HepG2 (cell line): ENCODE results near the gene SIMC1.

Source experiments
- KAT7 ChIP-seq: IDR thresholded peaks from 2 replicates; pipeline ENCODE4 v1.6.1; 2018; ENCODE audit warnings: borderline replicate concordance, missing compliant biosample characterization
- LCORL ChIP-seq, 2 experiments: fragments of 450-650 bp in 1 of 2; sonication (generic) in 1 of 2; formaldehyde crosslinking in 1 of 2; IDR thresholded peaks; 2 replicates each; pipeline versions ENCODE4 v1.5.0 to v1.6.1; 2017 to 2020; ENCODE audit warnings: antibody characterized with exemption in 1 of 2, missing genetic modification reagents in 1 of 2
- TAF1 ChIP-seq: sonication (generic); formaldehyde crosslinking; IDR thresholded peaks from 2 replicates; pipeline ENCODE4 v1.4.0; 2020; ENCODE audit warnings: missing genetic modification reagents

DNA sequence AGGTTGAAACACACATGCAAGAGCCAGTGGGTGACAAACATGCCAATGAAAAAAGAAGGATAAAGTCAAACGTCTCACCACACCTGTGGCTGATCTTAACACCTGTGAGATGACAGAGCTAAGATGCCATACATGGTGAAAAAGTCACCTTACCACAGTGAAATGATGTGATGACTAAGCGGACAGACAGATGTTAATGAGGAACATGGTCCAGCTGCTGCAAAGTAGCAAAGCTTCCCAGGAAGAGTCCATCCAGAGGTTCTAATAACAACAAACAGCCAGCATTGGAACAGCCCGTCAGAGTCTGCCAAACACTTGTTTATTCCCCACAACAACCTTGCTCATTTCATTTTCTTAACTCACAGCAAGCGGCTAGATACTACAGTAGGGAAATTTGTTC lies 121.4 kb downstream of the SIMC1 start:
- TF ChIP-seq LCORL (IDR thresholded peaks at IDR 0.05) (no peak), LCORL (CRISPR knock-in tag; IDR thresholded peaks at IDR 0.05) (no peak), TAF1 (no peak), KAT7 (no peak)
